Activated naive CD8-positive, alpha-beta T cell treated with anti-CD3 and anti-CD28 coated beads, Interleukin-2, amount 50 U/mL, for 24 hours (primary cell): ENCODE data around the gene FAM120C.

Experiments used
- ATAC-seq: fragments of 150-1000 bp; cut with Tn5 transposase; one replicate; pipeline ENCODE4 v1.10.0; 2021
- DNase-seq: peaks from one replicate; pipeline ENCODE4 v3.0.0; 2021
- H3K27ac Mint-ChIP-seq: one replicate; pipeline ENCODE4 v1.8.0; 2021; ENCODE audit warnings: mild to moderate bottlenecking, mixed read lengths
- H3K27me3 Mint-ChIP-seq: one replicate; pipeline ENCODE4 v1.8.0; 2021; ENCODE audit warnings: mixed read lengths
- H3K36me3 Mint-ChIP-seq: one replicate; pipeline ENCODE4 v1.8.0; 2021; ENCODE audit warnings: low read depth, mixed read lengths
- H3K4me1 Mint-ChIP-seq: one replicate; pipeline ENCODE4 v1.8.0; 2021; ENCODE audit warnings: mixed read lengths
- H3K4me3 Mint-ChIP-seq: one replicate; pipeline ENCODE4 v1.8.0; 2021; ENCODE audit warnings: mild to moderate bottlenecking, moderate library complexity, mixed read lengths
- H3K9me3 Mint-ChIP-seq: one replicate; pipeline ENCODE4 v1.8.0; 2021; ENCODE audit warnings: mixed read lengths

The FAM120C gene

DNA sequence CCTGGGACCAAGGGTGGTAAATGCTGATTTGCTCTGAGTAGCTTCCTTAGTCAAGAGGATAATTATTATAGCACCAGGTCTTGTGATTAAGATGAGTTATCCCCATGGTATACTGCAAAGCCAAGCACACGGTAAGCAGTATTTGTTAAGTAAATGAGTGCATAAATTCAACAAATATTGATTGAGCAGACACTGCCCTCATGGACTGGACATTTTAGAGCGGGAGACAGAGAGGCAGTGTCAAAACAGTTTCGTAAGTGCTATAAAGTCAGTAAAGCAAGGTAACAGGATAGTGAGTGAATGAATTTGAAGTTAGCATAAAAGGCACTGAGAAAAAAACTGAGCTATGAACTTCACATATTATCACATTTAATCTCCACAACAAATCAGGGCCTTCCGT is 152.7 kb downstream of the FAM120C start:
- no peaks in the 10 kb centered on the region for H3K9me3 Mint-ChIP-seq
- no peak overlapping the region for H3K27ac Mint-ChIP-seq
- H3K4me3 Mint-ChIP-seq, result no peak overlapping the region
- peaks cover 39% of the 10 kb centered on the region for H3K36me3 Mint-ChIP-seq
- ATAC-seq, result no peak
- no peak for DNase-seq
- H3K4me1 Mint-ChIP-seq, result peaks cover 3% of the 10 kb centered on the region
- no peaks in the 10 kb centered on the region for H3K27me3 Mint-ChIP-seq

DNA sequence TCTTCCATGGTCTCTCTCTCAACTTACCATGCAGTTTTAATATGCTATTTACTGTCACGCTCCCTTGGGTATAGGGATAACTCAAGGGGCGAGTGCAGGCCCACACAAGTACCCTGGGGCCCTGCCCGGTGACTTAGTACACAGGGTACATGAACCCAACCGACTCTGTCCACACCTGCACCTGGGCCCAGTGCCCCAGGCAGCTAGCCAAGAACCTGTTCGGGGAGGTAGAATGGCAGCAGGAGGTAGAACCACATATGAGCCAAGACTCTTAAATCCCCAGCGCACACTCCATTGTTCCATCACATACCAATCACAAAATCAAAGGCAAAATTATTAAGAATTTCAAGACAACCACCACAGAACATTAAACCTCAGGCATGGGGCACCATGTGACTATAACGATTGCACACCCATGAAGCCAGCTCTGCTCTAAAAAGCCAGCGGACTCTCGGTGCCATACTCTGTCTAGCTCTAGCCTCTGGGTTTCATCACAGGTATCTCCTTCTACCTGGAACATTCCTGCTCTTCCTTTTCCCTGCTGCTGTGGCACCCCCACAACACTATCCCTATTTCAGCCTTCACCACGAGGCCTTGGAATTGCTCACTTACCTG is 153.4 kb downstream of the FAM120C start:
- DNase-seq (no peak), ATAC-seq (no peak)
- Mint-ChIP-seq H3K9me3 (no peaks in the 10 kb centered on the region), H3K27ac (no peak overlapping the region), H3K4me3 (no peak overlapping the region), H3K27me3 (no peaks in the 10 kb centered on the region), H3K36me3 (peaks cover 40% of the 10 kb centered on the region), H3K4me1 (peaks cover 3% of the 10 kb centered on the region)

DNA sequence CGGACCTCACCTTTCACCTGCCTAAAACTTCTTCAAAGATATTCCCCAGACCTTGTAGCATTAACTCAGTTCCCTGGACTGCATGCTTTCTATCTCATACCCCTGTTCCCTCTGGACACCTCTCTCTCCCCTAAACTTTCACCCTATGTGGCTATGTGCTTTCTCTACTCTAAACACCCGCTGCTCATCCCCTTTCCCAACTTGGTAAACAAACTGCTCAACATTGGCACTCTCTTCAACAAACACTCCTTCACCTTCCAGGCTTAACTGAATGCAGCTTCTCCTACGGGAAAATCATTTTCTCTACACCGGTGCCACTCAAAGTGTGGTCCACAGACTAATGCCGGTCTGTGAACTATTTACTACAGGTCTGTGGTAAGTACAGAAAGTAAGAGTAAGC is 158.7 kb downstream of the FAM120C start:
- Mint-ChIP-seq H3K9me3 (no peaks in the 10 kb centered on the region), H3K27ac (no peak overlapping the region), H3K36me3 (peaks cover 31% of the 10 kb centered on the region), H3K4me3 (no peak overlapping the region), H3K4me1 (peaks cover 3% of the 10 kb centered on the region), H3K27me3 (no peaks in the 10 kb centered on the region)
- ATAC-seq (no peak), DNase-seq (no peak)
